Liver (tissue), 9 donors: Measurements from ENCODE around the gene THADA. TPM values are rescaled to one million over a fixed set of nuclear protein-coding genes. Genes with fewer than 3 reads are reported as not detected.

Source experiments
- DNase-seq: peaks from one replicate; pipeline ENCODE4 v3.0.0-alpha.2; 2017; ENCODE audit warnings: low spot score
- H3K27ac ChIP-seq, 2 donors: one replicate each; pipeline ENCODE4 v1.7.0; 2013; ENCODE audit warnings: inconsistent platforms in 2 of 2, low read length in 2 of 2, control low read depth in 1 of 2, low read depth in 1 of 2, mild to moderate bottlenecking in 1 of 2
- H3K27me3 ChIP-seq, 4 donors: one replicate each; pipeline versions ENCODE4 v1.6.1 to v1.7.0; 2013; ENCODE audit warnings: low read length in 3 of 4, inconsistent platforms in 1 of 4, mild to moderate bottlenecking in 1 of 4, moderate library complexity in 1 of 4; ENCODE audit not compliant: control insufficient read depth in 4 of 4, insufficient read depth in 4 of 4
- H3K36me3 ChIP-seq, 4 donors: one replicate each; pipeline versions ENCODE4 v1.6.1 to v1.7.0; 2013; ENCODE audit warnings: low read length in 3 of 4, mild to moderate bottlenecking in 3 of 4, low read depth in 1 of 4, moderate library complexity in 1 of 4; ENCODE audit not compliant: control insufficient read depth in 4 of 4, insufficient read depth in 3 of 4
- H3K4me1 ChIP-seq, 4 donors: one replicate each; pipeline versions ENCODE4 v1.6.1 to v1.7.0; 2013; ENCODE audit warnings: low read length in 3 of 4, mild to moderate bottlenecking in 3 of 4, moderate library complexity in 1 of 4; ENCODE audit not compliant: control insufficient read depth in 4 of 4, insufficient read depth in 4 of 4
- H3K4me3 ChIP-seq, 3 donors: one replicate each; pipeline versions ENCODE4 v1.6.1 to v1.7.0; 2013; ENCODE audit warnings: low read length in 3 of 3, control low read depth in 1 of 3, low read depth in 1 of 3, mild to moderate bottlenecking in 1 of 3
- H3K9ac ChIP-seq, 2 donors: one replicate each; pipeline ENCODE4 v1.7.0; 2013; ENCODE audit warnings: low read length in 2 of 2, mild to moderate bottlenecking in 2 of 2, moderate library complexity in 2 of 2, control low read depth in 1 of 2, low read depth in 1 of 2
- H3K9me3 ChIP-seq, 4 donors: one replicate each; pipeline versions ENCODE4 v1.6.1 to v1.7.0; 2013; ENCODE audit warnings: low read length in 3 of 4; ENCODE audit not compliant: control insufficient read depth in 4 of 4
- EGR1 ChIP-seq, 2 donors: IDR thresholded peaks; 2 replicates each; pipeline ENCODE4 v1.6.1; 2016 to 2018; ENCODE audit warnings: antibody characterized with exemption in 2 of 2, low read depth in 2 of 2
- FOXA1 ChIP-seq: IDR thresholded peaks from 2 replicates; pipeline ENCODE4 v1.6.1; 2016; ENCODE audit warnings: antibody characterized with exemption
- FOXA2 ChIP-seq: IDR thresholded peaks from 2 replicates; pipeline ENCODE4 v1.6.1; 2016; ENCODE audit warnings: antibody characterized with exemption
- GABPA ChIP-seq, 2 donors: IDR thresholded peaks in 1 of 2; conservative IDR thresholded peaks in 1 of 2; 2 replicates each; pipeline ENCODE4 v1.6.1; 2016; ENCODE audit warnings: antibody characterized with exemption in 2 of 2, mild to moderate bottlenecking in 1 of 2, moderate library complexity in 1 of 2
- HNF4A ChIP-seq, 2 donors: conservative IDR thresholded peaks; 2 replicates each; pipeline ENCODE4 v1.6.1; 2016; ENCODE audit warnings: antibody characterized with exemption in 2 of 2, mild to moderate bottlenecking in 2 of 2
- HNF4G ChIP-seq: IDR thresholded peaks from 2 replicates; pipeline ENCODE4 v1.6.1; 2016; ENCODE audit warnings: antibody characterized with exemption
- JUND ChIP-seq, 2 donors: IDR thresholded peaks; 2 replicates each; pipeline ENCODE4 v1.6.1; 2016; ENCODE audit warnings: antibody characterized with exemption in 2 of 2
- NR2F2 ChIP-seq: IDR thresholded peaks from 2 replicates; pipeline ENCODE4 v1.6.1; 2016; ENCODE audit warnings: antibody characterized with exemption
- RAD21 ChIP-seq, 2 donors: IDR thresholded peaks; 2 replicates each; pipeline ENCODE4 v1.6.1; 2016; ENCODE audit warnings: antibody characterized with exemption in 2 of 2, mild to moderate bottlenecking in 2 of 2
- RXRA ChIP-seq, 2 donors: IDR thresholded peaks; 2 replicates each; pipeline ENCODE4 v1.6.1; 2017 to 2018; ENCODE audit warnings: antibody characterized with exemption in 2 of 2, mild to moderate bottlenecking in 1 of 2
- TAF1 ChIP-seq: conservative IDR thresholded peaks from 2 replicates; pipeline ENCODE4 v1.6.1; 2016; ENCODE audit warnings: antibody characterized with exemption, mild to moderate bottlenecking
- WGBS: extraction: QIAGEN DNeasy Blood & Tissue Kit; methylation state at CpG from one replicate; pipeline ENCODE4 v1.1.7; 2013; 5-methylcytosine and 5-hydroxymethylcytosine counted together
- polyA plus RNA-seq, 2 donors: library from polyadenylated mRNA; stranded (reverse) in 1 of 2; unstranded in 1 of 2; fragments of 200-250 nt in 1 of 2; fragments of >200 nt in 1 of 2; fragmentation: Nextera tagmentation in 1 of 2; extraction: Ambion mirVana in 1 of 2; gene quantifications; one replicate each; pipeline versions ENCODE4 v1.2.1 to v1.2.3, GENCODE V29; 2013 to 2015
- total RNA-seq, 2 donors: library from RNA; depleted of rRNA; stranded (reverse); fragments of >200 nt; gene quantifications; one replicate each; pipeline ENCODE4 v1.2.3, GENCODE V29; 2014
- TF ChIP-seq, protein P1 (sequence below): IDR thresholded peaks from 2 replicates; pipeline ENCODE4 v1.6.1; 2016; ENCODE audit warnings: antibody characterized with exemption
- TF ChIP-seq, protein P2 (sequence below): IDR thresholded peaks from 2 replicates; pipeline ENCODE4 v1.6.1; 2016; ENCODE audit warnings: antibody characterized with exemption, mild to moderate bottlenecking
- TF ChIP-seq, protein P3 (sequence below): fragments of 150-350 bp; IDR thresholded peaks from 2 replicates; pipeline ENCODE4 v1.5.1; 2017; ENCODE audit warnings: improper control_type of control experiment, low read depth, low read length; ENCODE audit not compliant: missing input control
- TF ChIP-seq, protein P4 (sequence below): IDR thresholded peaks from 2 replicates; pipeline ENCODE4 v1.6.1; 2016; ENCODE audit warnings: antibody characterized with exemption
- TF ChIP-seq, protein P5 (sequence below): IDR thresholded peaks from 2 replicates; pipeline ENCODE4 v1.6.1; 2016; ENCODE audit warnings: antibody characterized with exemption
- donor health status: healthy.
- donor health status: healthy.
- donor health status: healthy.
- donor health status: healthy.
- donor health status: healthy.

Gene THADA
- total and polyA plus RNA-seq, 4 donors = 12.0 to 37.2 (median 22.3) TPM

DNA sequence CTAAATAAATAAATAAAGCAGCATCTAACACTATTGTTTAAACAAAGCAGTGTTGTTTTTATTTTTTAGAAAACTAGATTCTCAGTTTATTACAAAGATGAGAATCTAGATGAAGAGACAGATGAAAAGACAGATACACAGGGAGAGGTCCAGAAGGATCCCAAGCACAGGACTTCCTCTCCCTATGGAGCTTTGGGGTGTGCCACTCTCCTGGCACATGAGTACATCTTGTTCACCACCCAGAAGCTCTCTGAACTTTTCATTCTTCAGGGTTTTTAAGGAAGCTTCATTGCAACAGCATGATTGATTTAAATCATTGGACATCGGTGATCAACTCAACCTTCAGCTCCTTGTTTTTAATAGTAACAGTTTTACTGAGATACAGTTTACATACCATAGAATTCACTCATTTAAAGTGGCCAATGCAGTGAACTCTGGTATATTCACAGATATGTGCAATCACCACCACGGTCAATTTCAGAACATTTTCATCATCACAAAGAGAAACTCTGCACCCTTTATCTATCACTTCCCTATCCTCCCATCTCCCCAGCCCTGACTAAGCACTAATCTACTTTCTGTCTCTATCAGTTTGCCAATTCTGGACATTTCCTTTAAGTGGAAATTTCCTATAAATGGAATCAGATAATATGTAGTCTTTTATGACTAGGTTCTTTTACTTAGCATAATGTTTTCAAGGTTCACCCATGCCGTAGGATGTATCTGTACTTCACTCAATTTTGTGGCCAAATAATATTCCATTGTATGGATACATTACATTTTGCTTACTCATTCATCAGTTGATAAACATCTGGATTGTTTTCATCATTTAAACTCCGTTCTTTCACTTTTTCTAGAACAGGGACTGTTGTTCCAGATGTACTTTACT is 307.2 kb downstream of the THADA start:
- Histone ChIP-seq H3K4me1 (peaks cover 6 to 29% (median 11%) of the 10 kb centered on the region in 4 donors), H3K9me3 (peaks cover 0 to 5% (median 1%) of the 10 kb centered on the region in 4 donors), H3K27ac (no peak overlapping the region), H3K9ac (no peak overlapping the region), H3K27me3 (no peaks in the 10 kb centered on the region), H3K36me3 (peaks cover 0 to 9% (median 4%) of the 10 kb centered on the region in 4 donors), H3K4me3 (no peak overlapping the region)
- WGBS = 85% methylated on average over 4 of the region's 4 CpGs
- no peak for TF ChIP-seq RAD21 (IDR thresholded peaks at IDR 0.05)
- TF ChIP-seq NR2F2 = no peak
- TF ChIP-seq, protein P1, sequence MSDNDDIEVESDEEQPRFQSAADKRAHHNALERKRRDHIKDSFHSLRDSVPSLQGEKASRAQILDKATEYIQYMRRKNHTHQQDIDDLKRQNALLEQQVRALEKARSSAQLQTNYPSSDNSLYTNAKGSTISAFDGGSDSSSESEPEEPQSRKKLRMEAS = no peak
- TF ChIP-seq, protein P2, sequence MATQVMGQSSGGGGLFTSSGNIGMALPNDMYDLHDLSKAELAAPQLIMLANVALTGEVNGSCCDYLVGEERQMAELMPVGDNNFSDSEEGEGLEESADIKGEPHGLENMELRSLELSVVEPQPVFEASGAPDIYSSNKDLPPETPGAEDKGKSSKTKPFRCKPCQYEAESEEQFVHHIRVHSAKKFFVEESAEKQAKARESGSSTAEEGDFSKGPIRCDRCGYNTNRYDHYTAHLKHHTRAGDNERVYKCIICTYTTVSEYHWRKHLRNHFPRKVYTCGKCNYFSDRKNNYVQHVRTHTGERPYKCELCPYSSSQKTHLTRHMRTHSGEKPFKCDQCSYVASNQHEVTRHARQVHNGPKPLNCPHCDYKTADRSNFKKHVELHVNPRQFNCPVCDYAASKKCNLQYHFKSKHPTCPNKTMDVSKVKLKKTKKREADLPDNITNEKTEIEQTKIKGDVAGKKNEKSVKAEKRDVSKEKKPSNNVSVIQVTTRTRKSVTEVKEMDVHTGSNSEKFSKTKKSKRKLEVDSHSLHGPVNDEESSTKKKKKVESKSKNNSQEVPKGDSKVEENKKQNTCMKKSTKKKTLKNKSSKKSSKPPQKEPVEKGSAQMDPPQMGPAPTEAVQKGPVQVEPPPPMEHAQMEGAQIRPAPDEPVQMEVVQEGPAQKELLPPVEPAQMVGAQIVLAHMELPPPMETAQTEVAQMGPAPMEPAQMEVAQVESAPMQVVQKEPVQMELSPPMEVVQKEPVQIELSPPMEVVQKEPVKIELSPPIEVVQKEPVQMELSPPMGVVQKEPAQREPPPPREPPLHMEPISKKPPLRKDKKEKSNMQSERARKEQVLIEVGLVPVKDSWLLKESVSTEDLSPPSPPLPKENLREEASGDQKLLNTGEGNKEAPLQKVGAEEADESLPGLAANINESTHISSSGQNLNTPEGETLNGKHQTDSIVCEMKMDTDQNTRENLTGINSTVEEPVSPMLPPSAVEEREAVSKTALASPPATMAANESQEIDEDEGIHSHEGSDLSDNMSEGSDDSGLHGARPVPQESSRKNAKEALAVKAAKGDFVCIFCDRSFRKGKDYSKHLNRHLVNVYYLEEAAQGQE = no peak
- no peak for TF ChIP-seq EGR1 (IDR thresholded peaks at IDR 0.05; ENCODE audit: low read depth in 2 of 2)
- no peak for TF ChIP-seq JUND (IDR thresholded peaks at IDR 0.05)
- TF ChIP-seq GABPA (IDR thresholded peaks at IDR 0.05 in 1 of 2, conservative IDR thresholded peaks at IDR 0.05 in 1 of 2) = no peak
- TF ChIP-seq TAF1 = no peak
- no peak for TF ChIP-seq HNF4A (conservative IDR thresholded peaks at IDR 0.05)
- TF ChIP-seq HNF4G = no peak
- TF ChIP-seq, protein P3, sequence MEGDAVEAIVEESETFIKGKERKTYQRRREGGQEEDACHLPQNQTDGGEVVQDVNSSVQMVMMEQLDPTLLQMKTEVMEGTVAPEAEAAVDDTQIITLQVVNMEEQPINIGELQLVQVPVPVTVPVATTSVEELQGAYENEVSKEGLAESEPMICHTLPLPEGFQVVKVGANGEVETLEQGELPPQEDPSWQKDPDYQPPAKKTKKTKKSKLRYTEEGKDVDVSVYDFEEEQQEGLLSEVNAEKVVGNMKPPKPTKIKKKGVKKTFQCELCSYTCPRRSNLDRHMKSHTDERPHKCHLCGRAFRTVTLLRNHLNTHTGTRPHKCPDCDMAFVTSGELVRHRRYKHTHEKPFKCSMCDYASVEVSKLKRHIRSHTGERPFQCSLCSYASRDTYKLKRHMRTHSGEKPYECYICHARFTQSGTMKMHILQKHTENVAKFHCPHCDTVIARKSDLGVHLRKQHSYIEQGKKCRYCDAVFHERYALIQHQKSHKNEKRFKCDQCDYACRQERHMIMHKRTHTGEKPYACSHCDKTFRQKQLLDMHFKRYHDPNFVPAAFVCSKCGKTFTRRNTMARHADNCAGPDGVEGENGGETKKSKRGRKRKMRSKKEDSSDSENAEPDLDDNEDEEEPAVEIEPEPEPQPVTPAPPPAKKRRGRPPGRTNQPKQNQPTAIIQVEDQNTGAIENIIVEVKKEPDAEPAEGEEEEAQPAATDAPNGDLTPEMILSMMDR = no peak
- TF ChIP-seq, protein P4, sequence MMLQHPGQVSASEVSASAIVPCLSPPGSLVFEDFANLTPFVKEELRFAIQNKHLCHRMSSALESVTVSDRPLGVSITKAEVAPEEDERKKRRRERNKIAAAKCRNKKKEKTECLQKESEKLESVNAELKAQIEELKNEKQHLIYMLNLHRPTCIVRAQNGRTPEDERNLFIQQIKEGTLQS = no peak
- TF ChIP-seq FOXA1 = no peak
- TF ChIP-seq, protein P5, sequence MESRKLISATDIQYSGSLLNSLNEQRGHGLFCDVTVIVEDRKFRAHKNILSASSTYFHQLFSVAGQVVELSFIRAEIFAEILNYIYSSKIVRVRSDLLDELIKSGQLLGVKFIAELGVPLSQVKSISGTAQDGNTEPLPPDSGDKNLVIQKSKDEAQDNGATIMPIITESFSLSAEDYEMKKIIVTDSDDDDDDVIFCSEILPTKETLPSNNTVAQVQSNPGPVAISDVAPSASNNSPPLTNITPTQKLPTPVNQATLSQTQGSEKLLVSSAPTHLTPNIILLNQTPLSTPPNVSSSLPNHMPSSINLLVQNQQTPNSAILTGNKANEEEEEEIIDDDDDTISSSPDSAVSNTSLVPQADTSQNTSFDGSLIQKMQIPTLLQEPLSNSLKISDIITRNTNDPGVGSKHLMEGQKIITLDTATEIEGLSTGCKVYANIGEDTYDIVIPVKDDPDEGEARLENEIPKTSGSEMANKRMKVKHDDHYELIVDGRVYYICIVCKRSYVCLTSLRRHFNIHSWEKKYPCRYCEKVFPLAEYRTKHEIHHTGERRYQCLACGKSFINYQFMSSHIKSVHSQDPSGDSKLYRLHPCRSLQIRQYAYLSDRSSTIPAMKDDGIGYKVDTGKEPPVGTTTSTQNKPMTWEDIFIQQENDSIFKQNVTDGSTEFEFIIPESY = no peak
- no peak for TF ChIP-seq RXRA (IDR thresholded peaks at IDR 0.05)
- no peak for TF ChIP-seq FOXA2
- DNase-seq = no peak
